OCI-LY1 (cell line): Measurements from ENCODE around the gene IGSF9B.

Experiments used
- H2AFZ ChIP-seq: fragments of 200-600 bp; sonication (generic), shearing (Covaris generic); 2 replicates; pipeline ENCODE4 v1.6.0; 2014; ENCODE audit warnings: antibody characterized with exemption, mild to moderate bottlenecking, low read length
- H3F3A ChIP-seq: fragments of 200-600 bp; sonication (generic), shearing (Covaris generic); 2 replicates; pipeline ENCODE4 v1.6.0; 2014; ENCODE audit warnings: mild to moderate bottlenecking, antibody characterized with exemption, low read length, moderate library complexity; ENCODE audit not compliant: insufficient read depth
- H3K27ac ChIP-seq: fragments of 200-600 bp; sonication (generic); 2 replicates; pipeline ENCODE4 v1.5.1; 2014; ENCODE audit warnings: low read length, mixed run types, mild to moderate bottlenecking, low read depth; ENCODE audit not compliant: poor library complexity, severe bottlenecking
- H3K27me3 ChIP-seq: fragments of 200-600 bp; sonication (generic); 2 replicates; pipeline ENCODE4 v1.6.0; 2014; ENCODE audit warnings: antibody characterized with exemption, mild to moderate bottlenecking, low read length, moderate library complexity; ENCODE audit not compliant: insufficient read depth
- H3K36me3 ChIP-seq: fragments of 200-600 bp; sonication (generic); 2 replicates; pipeline ENCODE4 v1.6.1; 2014; ENCODE audit warnings: mild to moderate bottlenecking, antibody characterized with exemption, low read length, moderate library complexity, mixed read lengths; ENCODE audit not compliant: insufficient read depth
- H3K4me1 ChIP-seq: fragments of 200-600 bp; sonication (generic); 2 replicates; pipeline ENCODE4 v1.5.1; 2014; ENCODE audit warnings: mild to moderate bottlenecking, low read length, moderate library complexity; ENCODE audit not compliant: insufficient read depth, severe bottlenecking
- H3K4me2 ChIP-seq: fragments of 200-600 bp; sonication (generic), shearing (Covaris generic); 2 replicates; pipeline ENCODE4 v1.6.1; 2014; ENCODE audit warnings: low read length
- H3K4me3 ChIP-seq: fragments of 200-600 bp; sonication (generic); 2 replicates; pipeline ENCODE4 v1.5.1; 2014; ENCODE audit warnings: low read length, low read depth, mild to moderate bottlenecking, mixed read lengths; ENCODE audit not compliant: poor library complexity, severe bottlenecking
- H3K79me2 ChIP-seq: fragments of 200-600 bp; shearing (Covaris generic); 2 replicates; pipeline ENCODE4 v1.6.1; 2016; ENCODE audit warnings: mixed run types, low read length, mixed read lengths; ENCODE audit not compliant: insufficient read depth
- H3K9ac ChIP-seq: fragments of 200-600 bp; sonication (generic), shearing (Covaris generic); 2 replicates; pipeline ENCODE4 v1.6.1; 2014; ENCODE audit warnings: mild to moderate bottlenecking, low read length, mixed read lengths
- H3K9me2 ChIP-seq: fragments of 200-600 bp; sonication (generic), shearing (Covaris generic); 2 replicates; pipeline ENCODE4 v1.6.1; 2014; ENCODE audit warnings: low read depth, mild to moderate bottlenecking, low read length, mixed read lengths
- H3K9me3 ChIP-seq: fragments of 200-600 bp; shearing (Covaris generic); 2 replicates; pipeline ENCODE4 v1.6.1; 2014; ENCODE audit warnings: low read length, mixed read lengths
- H4K20me1 ChIP-seq: fragments of 200-600 bp; sonication (generic), shearing (Covaris generic); 2 replicates; pipeline ENCODE4 v1.6.0; 2016; ENCODE audit warnings: mild to moderate bottlenecking, low read length; ENCODE audit not compliant: insufficient read depth
- CTCF ChIP-seq: fragments of 200-600 bp; sonication (generic), shearing (Covaris generic); IDR thresholded peaks from 2 replicates; pipeline ENCODE4 v1.5.1; 2017; ENCODE audit warnings: mild to moderate bottlenecking, antibody characterized with exemption, low read length, moderate library complexity, mixed read lengths
- EZH2 ChIP-seq: fragments of 200-600 bp; sonication (generic), shearing (Covaris generic); IDR thresholded peaks from 2 replicates; pipeline ENCODE4 v1.8.0; 2017; ENCODE audit warnings: borderline replicate concordance, mixed run types, mild to moderate bottlenecking, antibody characterized with exemption, low read length, moderate library complexity, mixed read lengths

Gene IGSF9B

GRCh38 chr11:133896642-133897330 is 60.0 kb downstream of the IGSF9B start:
- Histone ChIP-seq H4K20me1 (no peaks in the 10 kb centered on the region), H3K36me3 (no peaks in the 10 kb centered on the region), H3K9me3 (no peaks in the 10 kb centered on the region), H2AFZ (no peak overlapping the region), H3K4me2 (no peak overlapping the region), H3K9me2 (no peaks in the 10 kb centered on the region), H3F3A (no peaks in the 10 kb centered on the region), H3K4me1 (no peaks in the 10 kb centered on the region), H3K4me3 (no peak overlapping the region), H3K27ac (no peak overlapping the region), H3K79me2 (no peaks in the 10 kb centered on the region), H3K9ac (no peak overlapping the region), H3K27me3 (no peaks in the 10 kb centered on the region)
- TF ChIP-seq EZH2 (no peak), CTCF (no peak)

DNA sequence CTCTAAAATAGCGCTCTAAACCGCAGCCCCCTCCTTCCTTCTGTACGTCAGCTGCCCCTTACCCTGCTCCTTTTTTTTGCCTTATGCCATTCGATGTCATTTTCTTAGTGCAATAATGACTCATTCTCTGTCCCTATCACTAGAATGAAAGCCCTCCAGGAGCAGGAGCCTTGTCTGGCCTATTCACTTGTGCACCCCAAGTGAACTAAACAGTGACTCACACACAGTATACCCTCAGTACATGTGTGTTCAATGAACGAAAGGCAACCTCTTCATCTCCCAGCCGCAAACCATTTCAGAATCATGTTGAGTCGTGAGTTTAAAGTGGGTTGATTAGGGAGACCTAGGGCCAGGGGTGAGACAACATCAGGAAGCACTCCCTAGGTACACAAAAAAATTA is 60.7 kb downstream of the IGSF9B start:
- no peak overlapping the region for H3K9ac ChIP-seq
- no peaks in the 10 kb centered on the region for H3K9me2 ChIP-seq
- no peak overlapping the region for H3K4me2 ChIP-seq
- H3K4me3 ChIP-seq, result no peak overlapping the region
- TF ChIP-seq EZH2 (no peak), CTCF (no peak)
- H3K36me3 ChIP-seq, result no peaks in the 10 kb centered on the region
- H3K4me1 ChIP-seq, result no peaks in the 10 kb centered on the region
- H2AFZ ChIP-seq, result no peak overlapping the region
- no peaks in the 10 kb centered on the region for H3F3A ChIP-seq
- no peak overlapping the region for H3K27ac ChIP-seq
- no peaks in the 10 kb centered on the region for H3K79me2 ChIP-seq
- H3K9me3 ChIP-seq, result no peaks in the 10 kb centered on the region
- no peaks in the 10 kb centered on the region for H3K27me3 ChIP-seq
- no peaks in the 10 kb centered on the region for H4K20me1 ChIP-seq

- Histone ChIP-seq H3K79me2 (no peaks in the 10 kb centered on the region), H4K20me1 (no peaks in the 10 kb centered on the region), H3F3A (no peaks in the 10 kb centered on the region), H3K9ac (no peak overlapping the region), H3K27me3 (no peaks in the 10 kb centered on the region), H3K27ac (no peak overlapping the region), H3K4me2 (no peak overlapping the region), H2AFZ (no peak overlapping the region), H3K4me3 (no peak overlapping the region), H3K36me3 (no peaks in the 10 kb centered on the region), H3K4me1 (no peaks in the 10 kb centered on the region), H3K9me2 (no peaks in the 10 kb centered on the region), H3K9me3 (no peaks in the 10 kb centered on the region)
- TF ChIP-seq EZH2, result no peak
- no peak for TF ChIP-seq CTCF
These were observed 61.2 kb downstream of the IGSF9B start for GRCh38 chr11:133895551-133895950.
